ENCODE results near the gene HTR2C. TPM values are rescaled to one million over a fixed set of nuclear protein-coding genes. Genes with fewer than 3 reads are reported as not detected.

The HTR2C gene
- total and polyA plus RNA-seq, 2 of the 13 experiments (the other 11 are each of a cell fraction or from before 2014, with no cell fraction given) = 0.01 TPM; not detected in 1

DNA sequence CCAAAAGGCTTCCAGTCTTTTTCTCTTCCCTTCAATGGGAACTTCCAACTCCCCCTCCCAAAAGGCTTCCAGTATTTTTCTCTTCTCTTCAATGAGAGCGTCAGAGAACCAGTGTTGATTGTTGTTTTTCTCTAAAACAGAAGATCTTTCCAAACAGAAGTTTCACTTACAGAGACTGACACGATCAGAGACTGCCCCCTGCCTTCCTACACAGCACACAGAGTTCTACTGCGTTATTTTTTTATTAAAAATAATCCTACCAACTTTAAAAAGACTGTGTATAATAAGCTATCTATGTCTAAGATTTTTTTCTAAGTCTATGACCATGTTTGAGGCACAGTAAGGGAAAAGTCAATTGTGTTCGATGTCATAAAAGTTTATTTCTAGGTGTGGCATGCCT, 3.5 kb upstream of the HTR2C start:
- Histone ChIP-seq H3K9ac (ENCODE audit: insufficient read depth, low read depth, low read length) (no peak overlapping the region), H2AFZ (ENCODE audit: low read length) (no peak overlapping the region), H3K79me2 (ENCODE audit: insufficient read depth, low read length) (no peaks in the 10 kb centered on the region), H3K4me3 (replicated peaks in 1 of 3; ENCODE audit: insufficient read depth in 1 of 3, low read depth in 2 of 3, low read length in 3 of 3) (no peak overlapping the region), H3K27ac (ENCODE audit: extremely low read length, insufficient read depth, low read length) (no peak overlapping the region), H3K4me1 (ENCODE audit: insufficient read depth, low read length) (no peaks in the 10 kb centered on the region), H3K4me2 (ENCODE audit: low read depth, low read length) (no peak overlapping the region), H3K27me3 (ENCODE audit: control insufficient read depth in 1 of 2, insufficient read depth in 2 of 2, low read length in 2 of 2) (peaks cover 2 to 14% of the 10 kb centered on the region in 2 experiments; a peak in 2 of 5 replicates), H3K36me3 (replicated peaks in 1 of 2; ENCODE audit: control insufficient read depth in 1 of 2, insufficient read depth in 2 of 2, low read length in 2 of 2) (no peaks in the 10 kb centered on the region), H3K9me3 (ENCODE audit: low read length) (no peaks in the 10 kb centered on the region), H4K20me1 (ENCODE audit: insufficient read depth, low read length) (no peaks in the 10 kb centered on the region)
- POLR2A ChIA-PET = no interaction called here
- TF ChIP-seq ZNF24 (IDR thresholded peaks at IDR 0.05) (no peak), ZFAT (CRISPR knock-in tag; conservative IDR thresholded peaks at IDR 0.05) (no peak), ZNF10 (CRISPR knock-in tag; IDR thresholded peaks at IDR 0.05; ENCODE audit: borderline replicate concordance, low read depth) (no peak), ZFP1 (CRISPR knock-in tag; IDR thresholded peaks at IDR 0.05) (no peak), KAT2B (IDR thresholded peaks at IDR 0.05; ENCODE audit: borderline replicate concordance, low read depth, low read length) (no peak), HOXA3 (CRISPR knock-in tag; IDR thresholded peaks at IDR 0.05) (no peak), ZNF501 (CRISPR knock-in tag; IDR thresholded peaks at IDR 0.05) (no peak), MED8 (CRISPR knock-in tag; IDR thresholded peaks at IDR 0.05; ENCODE audit: insufficient replicate concordance) (no peak), PAWR (CRISPR knock-in tag; IDR thresholded peaks at IDR 0.05; ENCODE audit: borderline replicate concordance) (no peak), GZF1 (CRISPR knock-in tag; IDR thresholded peaks at IDR 0.05) (no peak), ZNF576 (CRISPR knock-in tag; IDR thresholded peaks at IDR 0.05) (no peak)
- TF ChIP-seq, protein P1, sequence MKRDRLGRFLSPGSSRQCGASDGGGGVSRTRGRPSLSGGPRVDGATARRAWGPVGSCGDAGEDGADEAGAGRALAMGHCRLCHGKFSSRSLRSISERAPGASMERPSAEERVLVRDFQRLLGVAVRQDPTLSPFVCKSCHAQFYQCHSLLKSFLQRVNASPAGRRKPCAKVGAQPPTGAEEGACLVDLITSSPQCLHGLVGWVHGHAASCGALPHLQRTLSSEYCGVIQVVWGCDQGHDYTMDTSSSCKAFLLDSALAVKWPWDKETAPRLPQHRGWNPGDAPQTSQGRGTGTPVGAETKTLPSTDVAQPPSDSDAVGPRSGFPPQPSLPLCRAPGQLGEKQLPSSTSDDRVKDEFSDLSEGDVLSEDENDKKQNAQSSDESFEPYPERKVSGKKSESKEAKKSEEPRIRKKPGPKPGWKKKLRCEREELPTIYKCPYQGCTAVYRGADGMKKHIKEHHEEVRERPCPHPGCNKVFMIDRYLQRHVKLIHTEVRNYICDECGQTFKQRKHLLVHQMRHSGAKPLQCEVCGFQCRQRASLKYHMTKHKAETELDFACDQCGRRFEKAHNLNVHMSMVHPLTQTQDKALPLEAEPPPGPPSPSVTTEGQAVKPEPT (CRISPR knock-in tag; IDR thresholded peaks at IDR 0.05; ENCODE audit: low read depth) = no peak
- TF ChIP-seq, protein P2, sequence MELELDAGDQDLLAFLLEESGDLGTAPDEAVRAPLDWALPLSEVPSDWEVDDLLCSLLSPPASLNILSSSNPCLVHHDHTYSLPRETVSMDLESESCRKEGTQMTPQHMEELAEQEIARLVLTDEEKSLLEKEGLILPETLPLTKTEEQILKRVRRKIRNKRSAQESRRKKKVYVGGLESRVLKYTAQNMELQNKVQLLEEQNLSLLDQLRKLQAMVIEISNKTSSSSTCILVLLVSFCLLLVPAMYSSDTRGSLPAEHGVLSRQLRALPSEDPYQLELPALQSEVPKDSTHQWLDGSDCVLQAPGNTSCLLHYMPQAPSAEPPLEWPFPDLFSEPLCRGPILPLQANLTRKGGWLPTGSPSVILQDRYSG (CRISPR knock-in tag; IDR thresholded peaks at IDR 0.05) = no peak
- TF ChIP-seq, protein P3, sequence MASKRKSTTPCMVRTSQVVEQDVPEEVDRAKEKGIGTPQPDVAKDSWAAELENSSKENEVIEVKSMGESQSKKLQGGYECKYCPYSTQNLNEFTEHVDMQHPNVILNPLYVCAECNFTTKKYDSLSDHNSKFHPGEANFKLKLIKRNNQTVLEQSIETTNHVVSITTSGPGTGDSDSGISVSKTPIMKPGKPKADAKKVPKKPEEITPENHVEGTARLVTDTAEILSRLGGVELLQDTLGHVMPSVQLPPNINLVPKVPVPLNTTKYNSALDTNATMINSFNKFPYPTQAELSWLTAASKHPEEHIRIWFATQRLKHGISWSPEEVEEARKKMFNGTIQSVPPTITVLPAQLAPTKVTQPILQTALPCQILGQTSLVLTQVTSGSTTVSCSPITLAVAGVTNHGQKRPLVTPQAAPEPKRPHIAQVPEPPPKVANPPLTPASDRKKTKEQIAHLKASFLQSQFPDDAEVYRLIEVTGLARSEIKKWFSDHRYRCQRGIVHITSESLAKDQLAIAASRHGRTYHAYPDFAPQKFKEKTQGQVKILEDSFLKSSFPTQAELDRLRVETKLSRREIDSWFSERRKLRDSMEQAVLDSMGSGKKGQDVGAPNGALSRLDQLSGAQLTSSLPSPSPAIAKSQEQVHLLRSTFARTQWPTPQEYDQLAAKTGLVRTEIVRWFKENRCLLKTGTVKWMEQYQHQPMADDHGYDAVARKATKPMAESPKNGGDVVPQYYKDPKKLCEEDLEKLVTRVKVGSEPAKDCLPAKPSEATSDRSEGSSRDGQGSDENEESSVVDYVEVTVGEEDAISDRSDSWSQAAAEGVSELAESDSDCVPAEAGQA (IDR thresholded peaks at IDR 0.05; ENCODE audit: low read depth) = no peak
- TF ChIP-seq, protein P3 (CRISPR knock-in tag; IDR thresholded peaks at IDR 0.05; ENCODE audit: borderline replicate concordance) = no peak
- BruUV-seq (replicated peaks) = no TSS peak
- DNase-seq (ENCODE audit: low spot score) (no peak), FAIRE-seq (no peak), ATAC-seq (no peak)
- CTCF ChIA-PET (ENCODE audit: low intra/inter-chr PET ratio, low total read pairs) = no interaction called here
- WGBS (ENCODE audit: low lambda C conversion rate) = 1% methylated on average over 4 of the region's 4 CpGs
- intact Hi-C loops (cut with micrococcal nuclease; ENCODE audit: unreplicated experiment) = no loop called here
- in situ Hi-C loops (cut with HindIII; ENCODE audit: extremely low pct_ligation_motif_present, low pct_unique_long_range_greater_than_20kb) = no loop called here

Measured in HepG2 (cell line).